WTC11 (cell line): Measurements from ENCODE around the gene GBP3. TPM values are rescaled to one million over a fixed set of nuclear protein-coding genes. Genes with fewer than 3 reads are reported as not detected.

Experiments used
- ATAC-seq: fragments of 200-7000 bp; cut with Tn5 transposase; 2 replicates; pipeline ENCODE4 v1.10.0; 2021; ENCODE audit warnings: mild to moderate bottlenecking, moderate library complexity
- CTCF ChIA-PET: fragments of 300-600 bp; sonication (Branson Sonifier 250); formaldehyde crosslinking; loops from one replicate; lab custom pipeline; 2021; ENCODE audit warnings: antibody characterized with exemption; lab: Charles Lee
- POLR2A ChIA-PET: fragments of 350-600 bp; sonication (Branson Sonifier 250); formaldehyde crosslinking; loops from one replicate; lab custom pipeline; 2021; ENCODE audit warnings: antibody characterized with exemption; lab: Charles Lee
- DNase-seq: peaks from one replicate; pipeline ENCODE4 v3.0.0; 2021; ENCODE audit warnings: low spot score
- H3K27ac Mint-ChIP-seq: 2 replicates; pipeline ENCODE4 v1.8.0; 2021; ENCODE audit warnings: mixed read lengths
- H3K27me3 Mint-ChIP-seq: 2 replicates; pipeline ENCODE4 v1.8.0; 2021; ENCODE audit warnings: low read depth, mild to moderate bottlenecking, moderate library complexity, mixed read lengths
- H3K36me3 Mint-ChIP-seq: 2 replicates; pipeline ENCODE4 v1.8.0; 2021; ENCODE audit warnings: mixed read lengths
- H3K4me1 Mint-ChIP-seq: 2 replicates; pipeline ENCODE4 v1.8.0; 2022; ENCODE audit warnings: mixed read lengths
- H3K4me3 Mint-ChIP-seq: 2 replicates; pipeline ENCODE4 v1.8.0; 2021; ENCODE audit warnings: mild to moderate bottlenecking, moderate library complexity, mixed read lengths
- H3K9me3 Mint-ChIP-seq: 2 replicates; pipeline ENCODE4 v1.8.0; 2021; ENCODE audit warnings: mixed read lengths
- ATF1 ChIP-seq: sonication (generic); formaldehyde crosslinking; IDR thresholded peaks from 2 replicates; pipeline ENCODE4 v1.8.1; 2023; ENCODE audit warnings: mild to moderate bottlenecking, moderate library complexity, missing genetic modification reagents
- ESRRA ChIP-seq: sonication (generic); formaldehyde crosslinking; IDR thresholded peaks from 2 replicates; pipeline ENCODE4 v1.8.1; 2022; ENCODE audit warnings: mild to moderate bottlenecking, missing genetic modification reagents, borderline replicate concordance
- ETV6 ChIP-seq: sonication (generic); formaldehyde crosslinking; IDR thresholded peaks from 2 replicates; pipeline ENCODE4 v1.8.1; 2022; ENCODE audit warnings: mild to moderate bottlenecking, missing genetic modification reagents
- GTF2I ChIP-seq: fragments of 250-450 bp; sonication (Bioruptor Pico); conservative IDR thresholded peaks from 2 replicates; pipeline ENCODE4 v1.4.0; 2021; ENCODE audit warnings: mild to moderate bottlenecking
- MXD4 ChIP-seq: fragments of 250-450 bp; sonication (Bioruptor Pico); IDR thresholded peaks from 2 replicates; pipeline ENCODE4 v1.8.0; 2021; ENCODE audit warnings: mild to moderate bottlenecking, moderate library complexity, borderline replicate concordance
- NFATC4 ChIP-seq: fragments of 250-450 bp; sonication (Bioruptor Pico); IDR thresholded peaks from 2 replicates; pipeline ENCODE4 v1.9.0; 2021; ENCODE audit warnings: mild to moderate bottlenecking
- NR1H2 ChIP-seq: sonication (generic); formaldehyde crosslinking; IDR thresholded peaks from 2 replicates; pipeline ENCODE4 v1.9.0; 2021; ENCODE audit warnings: mild to moderate bottlenecking, moderate library complexity, missing genetic modification reagents
- SOX15 ChIP-seq: fragments of 250-450 bp; sonication (Bioruptor Pico); IDR thresholded peaks from 2 replicates; pipeline ENCODE4 v1.9.0; 2021; ENCODE audit warnings: mild to moderate bottlenecking
- TEAD1 ChIP-seq: sonication (generic); formaldehyde crosslinking; IDR thresholded peaks from 2 replicates; pipeline ENCODE4 v1.8.0; 2022; ENCODE audit warnings: mild to moderate bottlenecking, missing genetic modification reagents
- ZNF121 ChIP-seq: sonication (generic); formaldehyde crosslinking; IDR thresholded peaks from 2 replicates; pipeline ENCODE4 v1.8.0; 2023; ENCODE audit warnings: missing genetic modification reagents
- ZNF396 ChIP-seq: fragments of 250-450 bp; sonication (Bioruptor Pico); IDR thresholded peaks from 2 replicates; pipeline ENCODE4 v1.8.0; 2021; ENCODE audit warnings: mild to moderate bottlenecking, moderate library complexity, borderline replicate concordance
- total RNA-seq: library from RNA; stranded (reverse); gene quantifications from 3 replicates; pipeline ENCODE4 v1.2.3, GENCODE V29; 2021
- TF ChIP-seq, protein P1 (sequence below): sonication (generic); formaldehyde crosslinking; IDR thresholded peaks from 2 replicates; pipeline ENCODE4 v1.8.0; 2022; ENCODE audit warnings: mild to moderate bottlenecking, missing genetic modification reagents
- TF ChIP-seq, protein P2 (sequence below): sonication (generic); formaldehyde crosslinking; IDR thresholded peaks from 2 replicates; pipeline ENCODE4 v1.8.1; 2022; ENCODE audit warnings: missing genetic modification reagents, borderline replicate concordance
- TF ChIP-seq, protein P3 (sequence below): sonication (generic); formaldehyde crosslinking; IDR thresholded peaks from 2 replicates; pipeline ENCODE4 v1.8.1; 2023; ENCODE audit warnings: mild to moderate bottlenecking, missing genetic modification reagents, borderline replicate concordance
- TF ChIP-seq, protein P4 (sequence below): sonication (generic); formaldehyde crosslinking; IDR thresholded peaks from 2 replicates; pipeline ENCODE4 v1.8.0; 2023; ENCODE audit warnings: missing genetic modification reagents, mild to moderate bottlenecking, borderline replicate concordance
- TF ChIP-seq, protein P5 (sequence below): sonication (generic); formaldehyde crosslinking; conservative IDR thresholded peaks from 2 replicates; pipeline ENCODE4 v1.8.1; 2023; ENCODE audit warnings: mild to moderate bottlenecking, low read depth, missing genetic modification reagents, moderate library complexity
- TF ChIP-seq, protein P6 (sequence below): sonication (generic); formaldehyde crosslinking; conservative IDR thresholded peaks from 2 replicates; pipeline ENCODE4 v1.8.1; 2022; ENCODE audit warnings: mild to moderate bottlenecking, missing genetic modification reagents
- TF ChIP-seq, protein P7 (sequence below): sonication (generic); formaldehyde crosslinking; IDR thresholded peaks from 2 replicates; pipeline ENCODE4 v1.8.1; 2022; ENCODE audit warnings: low read depth, missing genetic modification reagents, borderline replicate concordance

GBP3 gene
- total RNA-seq, 1 experiment from 2014 or later = not detected

DNA sequence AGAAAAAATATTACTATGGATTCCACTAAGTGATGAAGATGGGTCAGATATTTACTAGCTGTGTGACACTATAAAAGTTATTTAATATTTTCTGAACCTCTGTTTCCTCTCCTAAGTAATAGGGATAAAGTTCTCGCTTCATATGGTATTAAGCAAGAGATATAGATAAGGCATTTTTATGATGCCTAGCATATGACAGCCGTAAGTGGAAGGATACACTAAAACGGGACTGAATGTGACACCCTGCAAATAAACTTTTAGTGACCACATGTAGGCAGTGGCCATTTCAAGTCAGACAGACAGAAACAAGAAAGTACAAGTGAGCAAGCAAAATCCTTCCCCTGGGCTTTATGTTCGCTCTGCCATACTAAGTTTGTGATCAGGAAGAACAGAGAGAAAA lies 14.2 kb downstream of the GBP3 start:
- Mint-ChIP-seq H3K9me3 (no peaks in the 10 kb centered on the region), H3K4me3 (no peak overlapping the region), H3K36me3 (no peaks in the 10 kb centered on the region), H3K4me1 (peaks cover 7% of the 10 kb centered on the region), H3K27ac (no peak overlapping the region)
- ChIA-PET POLR2A (no interaction called here), CTCF (no interaction called here)
- no peak for ATAC-seq
- DNase-seq = no peak
- TF ChIP-seq, protein P1, sequence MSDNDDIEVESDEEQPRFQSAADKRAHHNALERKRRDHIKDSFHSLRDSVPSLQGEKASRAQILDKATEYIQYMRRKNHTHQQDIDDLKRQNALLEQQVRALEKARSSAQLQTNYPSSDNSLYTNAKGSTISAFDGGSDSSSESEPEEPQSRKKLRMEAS (CRISPR knock-in tag) = no peak
- TF ChIP-seq ESRRA (CRISPR knock-in tag) (no peak), ZNF121 (CRISPR knock-in tag) (no peak), TEAD1 (CRISPR knock-in tag) (no peak), ETV6 (CRISPR knock-in tag) (no peak), GTF2I (CRISPR knock-in tag) (no peak), NFATC4 (CRISPR knock-in tag) (no peak), MXD4 (CRISPR knock-in tag) (no peak), ATF1 (CRISPR knock-in tag) (no peak), SOX15 (CRISPR knock-in tag) (no peak)
- TF ChIP-seq, protein P2, sequence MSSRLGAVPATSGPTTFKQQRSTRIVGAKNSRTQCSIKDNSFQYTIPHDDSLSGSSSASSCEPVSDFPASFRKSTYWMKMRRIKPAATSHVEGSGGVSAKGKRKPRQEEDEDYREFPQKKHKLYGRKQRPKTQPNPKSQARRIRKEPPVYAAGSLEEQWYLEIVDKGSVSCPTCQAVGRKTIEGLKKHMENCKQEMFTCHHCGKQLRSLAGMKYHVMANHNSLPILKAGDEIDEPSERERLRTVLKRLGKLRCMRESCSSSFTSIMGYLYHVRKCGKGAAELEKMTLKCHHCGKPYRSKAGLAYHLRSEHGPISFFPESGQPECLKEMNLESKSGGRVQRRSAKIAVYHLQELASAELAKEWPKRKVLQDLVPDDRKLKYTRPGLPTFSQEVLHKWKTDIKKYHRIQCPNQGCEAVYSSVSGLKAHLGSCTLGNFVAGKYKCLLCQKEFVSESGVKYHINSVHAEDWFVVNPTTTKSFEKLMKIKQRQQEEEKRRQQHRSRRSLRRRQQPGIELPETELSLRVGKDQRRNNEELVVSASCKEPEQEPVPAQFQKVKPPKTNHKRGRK (CRISPR knock-in tag) = no peak
- TF ChIP-seq, all 79 proteins: peak for 0
- H3K27me3 Mint-ChIP-seq = no peaks in the 10 kb centered on the region; the same call in 1 of the 2 replicates

DNA sequence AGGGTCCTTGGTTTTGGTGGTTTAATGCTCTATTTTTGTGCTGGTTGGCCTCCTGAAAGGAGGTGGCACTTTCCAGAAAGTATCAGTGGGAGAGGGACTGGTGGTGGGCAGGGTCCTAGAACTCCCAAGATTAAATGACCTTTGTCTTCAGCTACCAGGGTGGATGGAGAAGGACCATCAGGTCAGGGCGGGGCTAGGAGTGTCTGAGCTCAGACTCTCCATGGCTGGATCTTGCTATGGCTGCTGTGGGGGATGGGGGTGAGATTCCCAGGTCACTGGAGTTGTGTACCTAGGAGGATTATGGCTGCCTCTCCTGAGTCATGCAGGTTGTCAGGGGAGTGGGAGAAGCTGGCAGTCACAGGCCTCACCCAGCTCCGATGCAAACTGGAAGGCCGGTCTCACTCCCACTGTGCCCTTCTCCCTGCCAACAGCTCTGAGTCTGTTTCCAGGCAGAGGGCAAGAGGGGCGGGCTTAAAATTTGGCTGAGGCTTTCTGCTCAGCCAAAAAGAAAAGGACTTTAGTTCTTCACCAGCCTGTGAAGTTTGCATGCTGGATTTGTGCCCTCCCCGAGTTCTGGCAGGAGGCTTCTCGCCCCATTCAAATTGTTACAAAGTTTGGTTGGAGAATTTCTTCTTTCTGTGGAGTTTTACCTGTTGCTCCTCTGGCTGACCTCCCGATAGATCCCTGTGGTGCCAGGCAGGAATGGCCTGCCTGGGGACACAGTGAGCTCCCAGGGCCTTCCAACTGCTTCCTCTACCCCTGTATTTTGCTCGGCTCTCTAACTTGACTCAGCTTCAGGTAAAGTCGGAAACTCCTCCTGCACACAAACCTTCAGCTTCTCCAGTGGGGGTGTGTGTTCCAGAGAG lies 17.1 kb downstream of the GBP3 start:
- no peaks in the 10 kb centered on the region; the same call in 1 of the 2 replicates for H3K4me1 Mint-ChIP-seq
- CTCF ChIA-PET = no interaction called here
- H3K9me3 Mint-ChIP-seq = no peaks in the 10 kb centered on the region
- H3K27ac Mint-ChIP-seq = no peak overlapping the region
- ATAC-seq (no peak), DNase-seq (no peak)
- POLR2A ChIA-PET = no interaction called here
- no peaks in the 10 kb centered on the region for H3K36me3 Mint-ChIP-seq
- H3K27me3 Mint-ChIP-seq = no peaks in the 10 kb centered on the region; the same call in 1 of the 2 replicates
- no peak overlapping the region for H3K4me3 Mint-ChIP-seq
- TF ChIP-seq, protein P3, sequence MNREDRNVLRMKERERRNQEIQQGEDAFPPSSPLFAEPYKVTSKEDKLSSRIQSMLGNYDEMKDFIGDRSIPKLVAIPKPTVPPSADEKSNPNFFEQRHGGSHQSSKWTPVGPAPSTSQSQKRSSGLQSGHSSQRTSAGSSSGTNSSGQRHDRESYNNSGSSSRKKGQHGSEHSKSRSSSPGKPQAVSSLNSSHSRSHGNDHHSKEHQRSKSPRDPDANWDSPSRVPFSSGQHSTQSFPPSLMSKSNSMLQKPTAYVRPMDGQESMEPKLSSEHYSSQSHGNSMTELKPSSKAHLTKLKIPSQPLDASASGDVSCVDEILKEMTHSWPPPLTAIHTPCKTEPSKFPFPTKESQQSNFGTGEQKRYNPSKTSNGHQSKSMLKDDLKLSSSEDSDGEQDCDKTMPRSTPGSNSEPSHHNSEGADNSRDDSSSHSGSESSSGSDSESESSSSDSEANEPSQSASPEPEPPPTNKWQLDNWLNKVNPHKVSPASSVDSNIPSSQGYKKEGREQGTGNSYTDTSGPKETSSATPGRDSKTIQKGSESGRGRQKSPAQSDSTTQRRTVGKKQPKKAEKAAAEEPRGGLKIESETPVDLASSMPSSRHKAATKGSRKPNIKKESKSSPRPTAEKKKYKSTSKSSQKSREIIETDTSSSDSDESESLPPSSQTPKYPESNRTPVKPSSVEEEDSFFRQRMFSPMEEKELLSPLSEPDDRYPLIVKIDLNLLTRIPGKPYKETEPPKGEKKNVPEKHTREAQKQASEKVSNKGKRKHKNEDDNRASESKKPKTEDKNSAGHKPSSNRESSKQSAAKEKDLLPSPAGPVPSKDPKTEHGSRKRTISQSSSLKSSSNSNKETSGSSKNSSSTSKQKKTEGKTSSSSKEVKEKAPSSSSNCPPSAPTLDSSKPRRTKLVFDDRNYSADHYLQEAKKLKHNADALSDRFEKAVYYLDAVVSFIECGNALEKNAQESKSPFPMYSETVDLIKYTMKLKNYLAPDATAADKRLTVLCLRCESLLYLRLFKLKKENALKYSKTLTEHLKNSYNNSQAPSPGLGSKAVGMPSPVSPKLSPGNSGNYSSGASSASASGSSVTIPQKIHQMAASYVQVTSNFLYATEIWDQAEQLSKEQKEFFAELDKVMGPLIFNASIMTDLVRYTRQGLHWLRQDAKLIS (CRISPR knock-in tag) = no peak
- no peak for TF ChIP-seq NR1H2 (CRISPR knock-in tag)
- TF ChIP-seq, protein P4, sequence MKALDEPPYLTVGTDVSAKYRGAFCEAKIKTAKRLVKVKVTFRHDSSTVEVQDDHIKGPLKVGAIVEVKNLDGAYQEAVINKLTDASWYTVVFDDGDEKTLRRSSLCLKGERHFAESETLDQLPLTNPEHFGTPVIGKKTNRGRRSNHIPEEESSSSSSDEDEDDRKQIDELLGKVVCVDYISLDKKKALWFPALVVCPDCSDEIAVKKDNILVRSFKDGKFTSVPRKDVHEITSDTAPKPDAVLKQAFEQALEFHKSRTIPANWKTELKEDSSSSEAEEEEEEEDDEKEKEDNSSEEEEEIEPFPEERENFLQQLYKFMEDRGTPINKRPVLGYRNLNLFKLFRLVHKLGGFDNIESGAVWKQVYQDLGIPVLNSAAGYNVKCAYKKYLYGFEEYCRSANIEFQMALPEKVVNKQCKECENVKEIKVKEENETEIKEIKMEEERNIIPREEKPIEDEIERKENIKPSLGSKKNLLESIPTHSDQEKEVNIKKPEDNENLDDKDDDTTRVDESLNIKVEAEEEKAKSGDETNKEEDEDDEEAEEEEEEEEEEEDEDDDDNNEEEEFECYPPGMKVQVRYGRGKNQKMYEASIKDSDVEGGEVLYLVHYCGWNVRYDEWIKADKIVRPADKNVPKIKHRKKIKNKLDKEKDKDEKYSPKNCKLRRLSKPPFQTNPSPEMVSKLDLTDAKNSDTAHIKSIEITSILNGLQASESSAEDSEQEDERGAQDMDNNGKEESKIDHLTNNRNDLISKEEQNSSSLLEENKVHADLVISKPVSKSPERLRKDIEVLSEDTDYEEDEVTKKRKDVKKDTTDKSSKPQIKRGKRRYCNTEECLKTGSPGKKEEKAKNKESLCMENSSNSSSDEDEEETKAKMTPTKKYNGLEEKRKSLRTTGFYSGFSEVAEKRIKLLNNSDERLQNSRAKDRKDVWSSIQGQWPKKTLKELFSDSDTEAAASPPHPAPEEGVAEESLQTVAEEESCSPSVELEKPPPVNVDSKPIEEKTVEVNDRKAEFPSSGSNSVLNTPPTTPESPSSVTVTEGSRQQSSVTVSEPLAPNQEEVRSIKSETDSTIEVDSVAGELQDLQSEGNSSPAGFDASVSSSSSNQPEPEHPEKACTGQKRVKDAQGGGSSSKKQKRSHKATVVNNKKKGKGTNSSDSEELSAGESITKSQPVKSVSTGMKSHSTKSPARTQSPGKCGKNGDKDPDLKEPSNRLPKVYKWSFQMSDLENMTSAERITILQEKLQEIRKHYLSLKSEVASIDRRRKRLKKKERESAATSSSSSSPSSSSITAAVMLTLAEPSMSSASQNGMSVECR = no peak
- TF ChIP-seq, protein P5, sequence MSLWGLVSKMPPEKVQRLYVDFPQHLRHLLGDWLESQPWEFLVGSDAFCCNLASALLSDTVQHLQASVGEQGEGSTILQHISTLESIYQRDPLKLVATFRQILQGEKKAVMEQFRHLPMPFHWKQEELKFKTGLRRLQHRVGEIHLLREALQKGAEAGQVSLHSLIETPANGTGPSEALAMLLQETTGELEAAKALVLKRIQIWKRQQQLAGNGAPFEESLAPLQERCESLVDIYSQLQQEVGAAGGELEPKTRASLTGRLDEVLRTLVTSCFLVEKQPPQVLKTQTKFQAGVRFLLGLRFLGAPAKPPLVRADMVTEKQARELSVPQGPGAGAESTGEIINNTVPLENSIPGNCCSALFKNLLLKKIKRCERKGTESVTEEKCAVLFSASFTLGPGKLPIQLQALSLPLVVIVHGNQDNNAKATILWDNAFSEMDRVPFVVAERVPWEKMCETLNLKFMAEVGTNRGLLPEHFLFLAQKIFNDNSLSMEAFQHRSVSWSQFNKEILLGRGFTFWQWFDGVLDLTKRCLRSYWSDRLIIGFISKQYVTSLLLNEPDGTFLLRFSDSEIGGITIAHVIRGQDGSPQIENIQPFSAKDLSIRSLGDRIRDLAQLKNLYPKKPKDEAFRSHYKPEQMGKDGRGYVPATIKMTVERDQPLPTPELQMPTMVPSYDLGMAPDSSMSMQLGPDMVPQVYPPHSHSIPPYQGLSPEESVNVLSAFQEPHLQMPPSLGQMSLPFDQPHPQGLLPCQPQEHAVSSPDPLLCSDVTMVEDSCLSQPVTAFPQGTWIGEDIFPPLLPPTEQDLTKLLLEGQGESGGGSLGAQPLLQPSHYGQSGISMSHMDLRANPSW = no peak
- TF ChIP-seq, protein P6, sequence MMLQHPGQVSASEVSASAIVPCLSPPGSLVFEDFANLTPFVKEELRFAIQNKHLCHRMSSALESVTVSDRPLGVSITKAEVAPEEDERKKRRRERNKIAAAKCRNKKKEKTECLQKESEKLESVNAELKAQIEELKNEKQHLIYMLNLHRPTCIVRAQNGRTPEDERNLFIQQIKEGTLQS (CRISPR knock-in tag) = no peak
- TF ChIP-seq, protein P7, sequence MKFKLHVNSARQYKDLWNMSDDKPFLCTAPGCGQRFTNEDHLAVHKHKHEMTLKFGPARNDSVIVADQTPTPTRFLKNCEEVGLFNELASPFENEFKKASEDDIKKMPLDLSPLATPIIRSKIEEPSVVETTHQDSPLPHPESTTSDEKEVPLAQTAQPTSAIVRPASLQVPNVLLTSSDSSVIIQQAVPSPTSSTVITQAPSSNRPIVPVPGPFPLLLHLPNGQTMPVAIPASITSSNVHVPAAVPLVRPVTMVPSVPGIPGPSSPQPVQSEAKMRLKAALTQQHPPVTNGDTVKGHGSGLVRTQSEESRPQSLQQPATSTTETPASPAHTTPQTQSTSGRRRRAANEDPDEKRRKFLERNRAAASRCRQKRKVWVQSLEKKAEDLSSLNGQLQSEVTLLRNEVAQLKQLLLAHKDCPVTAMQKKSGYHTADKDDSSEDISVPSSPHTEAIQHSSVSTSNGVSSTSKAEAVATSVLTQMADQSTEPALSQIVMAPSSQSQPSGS (CRISPR knock-in tag) = no peak
- TF ChIP-seq ZNF396 = no peak
- TF ChIP-seq, protein P1 (CRISPR knock-in tag) = no peak
